ENCODE results near the gene ANKFN1.
"Not testable (repeated sequence)": the region's sequence is repeated elsewhere in the genome, so short reads cannot be mapped to it uniquely, and the experiment has no call there.

ANKFN1 gene

DNA sequence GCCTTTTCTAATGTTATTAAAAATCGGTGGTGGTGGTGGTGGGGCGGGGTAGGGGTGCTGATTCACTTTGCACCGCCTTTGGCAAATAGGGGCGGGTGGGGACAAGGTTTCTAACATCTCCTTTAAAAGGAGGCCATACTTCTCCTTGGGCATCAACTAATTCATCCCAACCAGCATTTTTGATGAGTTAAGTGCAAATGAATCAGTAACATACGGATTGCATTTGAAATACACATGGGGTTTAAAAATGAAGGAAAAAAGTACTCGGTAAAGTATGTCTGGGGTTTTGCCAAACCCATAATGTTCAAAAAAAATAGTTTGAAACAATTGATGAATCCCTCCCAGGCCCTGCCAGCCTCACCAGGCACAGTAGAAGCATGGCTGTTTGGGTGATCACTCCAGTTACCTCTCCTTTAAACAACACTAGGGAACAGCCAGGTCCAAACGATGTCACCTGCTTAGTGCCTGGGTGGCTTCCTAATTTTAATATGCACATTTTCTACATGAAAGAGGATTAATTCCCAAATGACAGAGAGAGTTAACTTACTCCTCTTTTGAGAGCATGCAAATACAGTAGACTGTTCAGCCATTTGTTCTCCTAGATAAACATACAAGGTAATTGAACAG lies 107.2 kb downstream of the ANKFN1 start:
- H3K27ac ChIP-seq: no peak overlapping the region
- no peak for TF ChIP-seq ZFX (IDR thresholded peaks at IDR 0.05; ENCODE audit: borderline replicate concordance)
- TF ChIP-seq, protein P1, sequence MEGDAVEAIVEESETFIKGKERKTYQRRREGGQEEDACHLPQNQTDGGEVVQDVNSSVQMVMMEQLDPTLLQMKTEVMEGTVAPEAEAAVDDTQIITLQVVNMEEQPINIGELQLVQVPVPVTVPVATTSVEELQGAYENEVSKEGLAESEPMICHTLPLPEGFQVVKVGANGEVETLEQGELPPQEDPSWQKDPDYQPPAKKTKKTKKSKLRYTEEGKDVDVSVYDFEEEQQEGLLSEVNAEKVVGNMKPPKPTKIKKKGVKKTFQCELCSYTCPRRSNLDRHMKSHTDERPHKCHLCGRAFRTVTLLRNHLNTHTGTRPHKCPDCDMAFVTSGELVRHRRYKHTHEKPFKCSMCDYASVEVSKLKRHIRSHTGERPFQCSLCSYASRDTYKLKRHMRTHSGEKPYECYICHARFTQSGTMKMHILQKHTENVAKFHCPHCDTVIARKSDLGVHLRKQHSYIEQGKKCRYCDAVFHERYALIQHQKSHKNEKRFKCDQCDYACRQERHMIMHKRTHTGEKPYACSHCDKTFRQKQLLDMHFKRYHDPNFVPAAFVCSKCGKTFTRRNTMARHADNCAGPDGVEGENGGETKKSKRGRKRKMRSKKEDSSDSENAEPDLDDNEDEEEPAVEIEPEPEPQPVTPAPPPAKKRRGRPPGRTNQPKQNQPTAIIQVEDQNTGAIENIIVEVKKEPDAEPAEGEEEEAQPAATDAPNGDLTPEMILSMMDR (IDR thresholded peaks at IDR 0.05): no peak

DNA sequence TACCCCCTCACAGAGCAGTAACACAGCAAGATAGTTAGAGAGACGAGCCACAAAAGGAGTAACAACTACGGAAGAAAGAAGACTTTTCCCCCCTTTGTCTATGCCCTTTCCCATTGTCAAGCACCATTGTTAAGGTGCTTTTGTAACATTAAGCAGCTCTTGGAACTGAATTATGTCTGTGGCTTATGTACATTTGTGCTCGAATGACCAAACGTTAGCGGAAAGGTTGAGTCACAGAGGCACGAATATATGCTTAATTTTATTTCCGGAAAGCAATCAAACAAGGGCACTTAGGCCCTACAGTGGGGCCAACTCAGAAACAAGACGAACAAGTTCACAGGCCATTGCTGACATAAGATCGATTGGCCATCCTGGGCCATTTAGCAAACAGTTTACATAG lies 109.5 kb downstream of the ANKFN1 start:
- TF ChIP-seq ZFX (IDR thresholded peaks at IDR 0.05; ENCODE audit: borderline replicate concordance): no peak
- TF ChIP-seq, protein P1 (IDR thresholded peaks at IDR 0.05): no peak
- no peak overlapping the region for H3K27ac ChIP-seq

DNA sequence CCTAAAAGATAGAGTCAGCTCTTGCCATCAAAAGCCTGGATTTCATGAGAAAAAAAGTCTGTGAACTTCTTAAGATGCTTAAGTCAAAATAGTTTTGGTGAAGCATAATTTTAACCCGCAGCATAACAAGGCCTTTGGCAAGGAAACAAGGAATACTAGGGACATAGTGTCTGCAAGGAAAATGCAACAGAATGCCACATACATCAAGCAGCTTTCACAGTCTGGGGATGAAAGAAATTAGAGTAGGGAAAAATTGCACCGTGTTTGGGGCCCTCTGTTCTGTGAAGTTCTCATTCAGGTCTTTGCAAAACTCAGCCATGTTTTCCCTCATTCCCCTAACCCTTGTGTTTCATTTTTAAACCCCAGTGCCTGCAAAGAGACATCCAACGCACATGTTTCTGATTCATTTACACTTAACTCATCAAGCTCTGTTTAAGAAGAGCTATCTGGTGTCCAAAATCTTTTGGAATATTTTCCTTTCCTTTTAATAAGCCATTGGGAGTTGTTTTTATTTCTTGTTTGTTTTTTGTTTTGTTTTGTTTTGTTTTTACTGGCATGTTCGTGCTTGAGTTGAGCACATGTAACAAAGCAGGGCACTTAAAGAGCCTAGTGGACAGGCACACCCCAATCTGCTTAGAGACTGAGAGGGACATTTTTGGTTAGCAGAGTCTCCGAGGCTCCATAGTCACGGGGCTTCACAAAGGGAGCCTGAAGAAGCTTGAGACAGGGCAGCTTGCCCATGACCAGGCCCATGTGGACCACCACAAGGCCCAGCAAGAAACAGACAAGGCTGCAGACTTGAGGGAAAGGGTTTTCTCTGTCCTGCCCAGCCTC lies 116.5 kb downstream of the ANKFN1 start:
- TF ChIP-seq ZFX (IDR thresholded peaks at IDR 0.05; ENCODE audit: borderline replicate concordance): no peak
- TF ChIP-seq, protein P1 (IDR thresholded peaks at IDR 0.05): no peak
- no peak overlapping the region for H3K27ac ChIP-seq

DNA sequence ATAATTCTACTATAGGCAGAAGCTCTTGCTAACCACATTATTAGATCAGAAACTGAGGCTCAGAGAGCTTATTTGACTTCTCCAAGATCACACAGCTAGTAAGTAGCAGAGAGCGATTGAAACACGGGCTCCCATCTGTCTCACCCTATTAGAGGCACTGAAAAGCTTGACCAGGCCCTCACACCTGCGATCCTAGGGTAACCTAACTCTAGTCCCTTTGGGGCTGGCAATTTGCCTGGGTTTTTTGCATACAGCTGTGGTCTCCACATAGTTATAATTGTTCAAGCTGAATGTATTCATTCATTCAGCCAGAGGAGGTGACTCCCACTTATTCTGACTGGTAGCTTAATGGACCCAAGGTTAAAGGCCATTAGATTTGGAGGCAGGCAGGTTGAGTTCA lies 121.2 kb downstream of the ANKFN1 start:
- H3K27ac ChIP-seq: no peak overlapping the region
- TF ChIP-seq, protein P1 (IDR thresholded peaks at IDR 0.05): no peak
- TF ChIP-seq ZFX (IDR thresholded peaks at IDR 0.05; ENCODE audit: borderline replicate concordance): no peak

DNA sequence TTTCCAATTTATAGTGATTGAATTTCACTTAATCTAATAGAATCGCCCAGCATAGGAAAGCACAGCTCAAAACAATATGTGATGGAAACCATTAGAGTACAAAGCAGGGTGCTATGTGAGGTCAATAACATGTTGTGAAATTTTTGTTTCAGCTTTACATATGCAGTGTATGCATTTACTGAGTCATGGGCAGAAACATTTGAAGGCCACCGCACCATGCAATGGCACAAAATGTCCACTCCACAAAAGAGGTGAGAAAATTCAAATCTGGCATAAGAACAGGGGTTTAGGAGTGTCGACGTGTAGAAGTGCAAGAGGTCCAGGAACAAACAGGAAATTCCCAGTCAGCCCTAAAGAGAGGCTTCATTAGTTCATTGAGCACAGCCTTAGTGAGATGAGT lies 131.2 kb downstream of the ANKFN1 start:
- TF ChIP-seq ZFX (IDR thresholded peaks at IDR 0.05; ENCODE audit: borderline replicate concordance): no peak
- TF ChIP-seq, protein P1 (IDR thresholded peaks at IDR 0.05): no peak
- no peak overlapping the region for H3K27ac ChIP-seq

DNA sequence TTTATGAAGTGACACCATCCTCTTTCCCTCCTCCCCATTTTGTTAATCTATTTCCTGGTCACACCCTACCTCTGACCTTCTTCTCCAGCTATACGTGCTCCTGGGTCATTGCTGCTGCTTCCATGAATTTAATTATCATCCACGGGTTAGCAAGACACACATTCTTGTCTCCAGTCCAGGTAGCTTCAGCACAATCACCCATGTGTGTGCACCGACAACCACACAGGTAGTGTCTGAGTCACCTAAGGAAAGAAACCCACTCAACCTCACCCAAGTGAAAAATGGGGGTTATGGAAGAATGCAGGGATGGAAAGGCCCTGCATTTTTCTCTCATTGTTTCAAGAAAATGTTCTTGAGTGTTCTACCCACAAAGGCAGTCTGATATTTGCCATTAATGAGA lies 135.5 kb downstream of the ANKFN1 start:
- H3K27ac ChIP-seq: not testable (repeated sequence)

DNA sequence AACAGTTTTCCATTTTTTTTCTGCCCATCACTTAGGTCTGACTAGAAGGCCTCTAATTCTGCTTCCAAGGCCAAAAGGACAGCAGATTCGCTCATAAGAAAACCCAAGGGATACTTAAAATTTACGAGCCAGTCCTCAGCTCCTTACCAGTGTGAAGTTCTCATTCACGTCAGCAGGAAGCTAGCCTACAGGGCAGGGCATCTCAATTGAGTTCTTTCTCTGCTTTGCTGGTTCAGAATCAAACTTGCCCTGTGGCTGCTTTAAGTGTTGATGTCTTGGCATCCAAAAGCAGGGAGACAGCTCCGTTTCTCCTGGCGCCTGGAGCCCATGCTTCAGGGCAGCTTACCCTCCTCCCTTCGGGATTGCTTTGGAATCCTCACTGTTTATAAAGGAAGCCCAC lies 136.0 kb downstream of the ANKFN1 start:
- no peak for TF ChIP-seq ZFX (IDR thresholded peaks at IDR 0.05; ENCODE audit: borderline replicate concordance)
- TF ChIP-seq, protein P1 (IDR thresholded peaks at IDR 0.05): no peak
- H3K27ac ChIP-seq: no peak overlapping the region

Measured in 22Rv1 (cell line).